Neutrophil (primary cell): ENCODE results near the gene S1PR1.

Experiments
- H3K27ac ChIP-seq: fragments of 200-600 bp; sonication (generic); 2 replicates; pipeline ENCODE4 v1.5.1; 2016; ENCODE audit warnings: mild to moderate bottlenecking, moderate library complexity
- H3K27me3 ChIP-seq: fragments of 200-600 bp; sonication (generic); 2 replicates; pipeline ENCODE4 v1.6.0; 2016; ENCODE audit warnings: mild to moderate bottlenecking
- H3K36me3 ChIP-seq: fragments of 200-600 bp; sonication (generic); 2 replicates; pipeline ENCODE4 v1.5.1; 2017
- H3K4me1 ChIP-seq, 2 experiments: fragments of 200-600 bp in 1 of 2; sonication (generic) in 1 of 2; 1 replicate in 1 of 2; 2 replicates in 1 of 2; pipeline versions ENCODE4 v1.5.1 to v1.6.1; 2013 to 2016; ENCODE audit warnings: low read depth in 1 of 2, low read length in 1 of 2, mild to moderate bottlenecking in 1 of 2, moderate library complexity in 1 of 2; ENCODE audit not compliant: control insufficient read depth in 1 of 2, insufficient read depth in 1 of 2
- H3K4me3 ChIP-seq, 2 experiments: fragments of 200-600 bp in 1 of 2; sonication (generic) in 1 of 2; 1 replicate in 1 of 2; 2 replicates in 1 of 2; pipeline ENCODE4 v1.5.1; 2013 to 2016; ENCODE audit warnings: low read depth in 1 of 2, low read length in 1 of 2, mild to moderate bottlenecking in 1 of 2, moderate library complexity in 1 of 2
- H3K9me3 ChIP-seq: fragments of 200-600 bp; sonication (generic); 2 replicates; pipeline ENCODE4 v1.5.1; 2016
- CTCF ChIP-seq: fragments of 200-600 bp; sonication (generic); IDR thresholded peaks from 2 replicates; pipeline ENCODE4 v1.5.1; 2016; ENCODE audit warnings: antibody characterized with exemption

Gene S1PR1

GRCh38 chr1:101193733-101194169 is 43.1 kb upstream of the S1PR1 start:
- no peak overlapping the region for H3K27ac ChIP-seq
- H3K36me3 ChIP-seq = no peaks in the 10 kb centered on the region
- TF ChIP-seq CTCF = no peak
- no peaks in the 10 kb centered on the region for H3K9me3 ChIP-seq
- H3K4me3 ChIP-seq = no peak overlapping the region
- no peaks in the 10 kb centered on the region for H3K27me3 ChIP-seq
- no peaks in the 10 kb centered on the region for H3K4me1 ChIP-seq

GRCh38 chr1:101194746-101195145 is 42.1 kb upstream of the S1PR1 start:
- Histone ChIP-seq H3K36me3 (no peaks in the 10 kb centered on the region), H3K4me1 (no peaks in the 10 kb centered on the region), H3K4me3 (no peak overlapping the region), H3K9me3 (no peaks in the 10 kb centered on the region), H3K27ac (no peak overlapping the region), H3K27me3 (no peaks in the 10 kb centered on the region)
- TF ChIP-seq CTCF = no peak

- Histone ChIP-seq H3K4me3 (no peak overlapping the region), H3K9me3 (no peaks in the 10 kb centered on the region), H3K4me1 (no peaks in the 10 kb centered on the region), H3K27ac (no peak overlapping the region), H3K27me3 (no peaks in the 10 kb centered on the region), H3K36me3 (no peaks in the 10 kb centered on the region)
- TF ChIP-seq CTCF = no peak
Observed at GRCh38 chr1:101196668-101197067, 40.2 kb upstream of the S1PR1 start.

GRCh38 chr1:101198842-101199636 is 37.8 kb upstream of the S1PR1 start:
- Histone ChIP-seq H3K27ac (no peak overlapping the region), H3K4me1 (no peaks in the 10 kb centered on the region), H3K4me3 (no peak overlapping the region), H3K36me3 (no peaks in the 10 kb centered on the region), H3K27me3 (no peaks in the 10 kb centered on the region), H3K9me3 (no peaks in the 10 kb centered on the region)
- TF ChIP-seq CTCF = no peak

GRCh38 chr1:101199637-101199982 is 37.2 kb upstream of the S1PR1 start:
- H3K9me3 ChIP-seq = no peaks in the 10 kb centered on the region
- no peak for TF ChIP-seq CTCF

More at GRCh38 chr1:101199637-101199982, 37.2 kb upstream of the S1PR1 start:
- Histone ChIP-seq H3K4me3 (no peak overlapping the region), H3K36me3 (no peaks in the 10 kb centered on the region), H3K4me1 (no peaks in the 10 kb centered on the region), H3K27ac (no peak overlapping the region), H3K27me3 (no peaks in the 10 kb centered on the region)
